ENCODE results near the gene LTK.

The LTK gene

DNA sequence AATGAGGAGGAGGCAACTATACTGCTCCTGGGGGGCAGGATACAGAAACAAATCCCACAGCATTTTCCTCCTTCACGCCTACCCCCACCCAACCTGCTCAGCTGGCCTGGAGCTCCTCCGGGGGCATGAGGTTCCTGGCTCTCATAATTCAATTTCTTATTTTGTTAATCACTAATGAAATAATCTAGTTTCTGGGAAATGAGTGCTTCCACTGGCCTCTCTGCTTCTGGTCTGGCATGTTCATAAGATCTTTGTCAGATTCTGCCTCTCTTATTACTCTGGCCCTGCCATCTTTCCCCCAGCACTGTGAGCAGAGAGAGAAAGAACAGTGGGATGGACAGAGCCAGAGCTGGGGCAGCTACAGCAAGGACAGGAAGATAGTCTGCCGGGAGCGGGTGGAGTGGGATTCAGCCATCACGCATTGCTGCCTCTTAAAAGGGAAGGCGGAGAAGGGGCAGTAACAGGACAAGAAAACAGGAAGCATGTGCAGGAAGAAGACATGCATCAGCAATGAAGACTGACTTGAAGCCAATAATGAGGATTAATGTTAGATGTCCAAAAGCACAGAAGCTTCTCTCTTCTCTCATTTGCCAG is 16.8 kb upstream of the LTK start:
- no peaks in the 10 kb centered on the region for H3K4me1 ChIP-seq (ENCODE audit: control insufficient read depth, insufficient read depth, low read length)
- no peaks in the 10 kb centered on the region for H3K27me3 ChIP-seq (ENCODE audit: control insufficient read depth in 1 of 2, insufficient read depth in 2 of 2, low read length in 2 of 2)
- no peak overlapping the region for H3K9ac ChIP-seq (ENCODE audit: low read length in 2 of 2)
- H3K27ac ChIP-seq (ENCODE audit: low read length), result no peak overlapping the region
- peaks cover 55 to 66% of the 10 kb centered on the region in 2 donors for H3K36me3 ChIP-seq (ENCODE audit: control insufficient read depth in 2 of 2, insufficient read depth in 2 of 2, low read length in 2 of 2)
- H3K9me3 ChIP-seq (ENCODE audit: control insufficient read depth in 2 of 2, low read length in 2 of 2), result no peaks in the 10 kb centered on the region
- H3K4me3 ChIP-seq (ENCODE audit: low read length in 2 of 2), result no peak overlapping the region

DNA sequence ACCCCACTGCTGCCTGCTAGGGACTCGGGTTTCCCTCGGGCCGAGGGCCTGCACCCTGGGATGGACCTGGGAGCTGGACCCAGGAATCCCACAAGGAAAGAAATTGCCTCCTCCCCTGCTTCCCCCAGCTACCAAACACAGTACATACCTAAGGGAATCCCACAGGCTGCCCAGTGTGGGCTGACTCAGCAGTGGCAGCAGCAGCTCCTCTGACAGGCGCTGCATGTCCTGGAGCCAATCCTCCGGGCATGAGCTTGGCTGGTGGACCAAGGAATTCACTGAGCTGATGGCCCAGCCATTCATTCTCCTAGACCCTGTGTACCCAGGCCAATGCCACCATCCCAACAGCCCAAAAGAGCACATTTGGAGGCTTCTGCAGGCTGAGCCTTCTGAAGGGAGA is 9.5 kb upstream of the LTK start:
- Histone ChIP-seq H3K27ac (ENCODE audit: low read length) (no peak overlapping the region), H3K27me3 (ENCODE audit: control insufficient read depth in 1 of 2, insufficient read depth in 2 of 2, low read length in 2 of 2) (no peaks in the 10 kb centered on the region), H3K9me3 (ENCODE audit: control insufficient read depth in 2 of 2, low read length in 2 of 2) (no peaks in the 10 kb centered on the region), H3K9ac (ENCODE audit: low read length in 2 of 2) (no peak overlapping the region), H3K36me3 (ENCODE audit: control insufficient read depth in 2 of 2, insufficient read depth in 2 of 2, low read length in 2 of 2) (peaks cover 15 to 35% of the 10 kb centered on the region in 2 donors), H3K4me3 (ENCODE audit: low read length in 2 of 2) (no peak overlapping the region), H3K4me1 (ENCODE audit: control insufficient read depth, insufficient read depth, low read length) (no peaks in the 10 kb centered on the region)

DNA sequence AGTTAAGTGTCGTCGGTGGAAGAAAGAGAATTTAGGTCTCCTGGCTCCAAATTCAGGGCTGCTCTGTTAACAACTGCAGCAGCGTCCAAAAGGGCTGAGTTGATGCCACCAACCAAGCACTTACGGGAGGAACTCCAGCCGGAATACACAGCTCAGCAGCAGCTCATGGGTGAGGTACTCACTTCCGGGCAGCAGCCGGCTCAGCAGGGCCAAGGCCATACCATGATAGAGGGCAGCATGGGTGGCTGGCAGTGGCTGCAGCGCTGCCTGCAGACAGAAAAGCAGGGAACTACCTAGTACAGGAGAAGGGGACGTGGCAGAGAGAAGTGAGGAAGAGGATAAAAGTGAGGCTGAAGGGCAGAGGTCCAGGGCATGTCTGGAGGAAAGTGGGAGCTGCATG is 8.0 kb upstream of the LTK start:
- no peak overlapping the region for H3K4me3 ChIP-seq (ENCODE audit: low read length in 2 of 2)
- no peaks in the 10 kb centered on the region for H3K4me1 ChIP-seq (ENCODE audit: control insufficient read depth, insufficient read depth, low read length)
- no peaks in the 10 kb centered on the region for H3K27me3 ChIP-seq (ENCODE audit: control insufficient read depth in 1 of 2, insufficient read depth in 2 of 2, low read length in 2 of 2)
- H3K36me3 ChIP-seq (ENCODE audit: control insufficient read depth in 2 of 2, insufficient read depth in 2 of 2, low read length in 2 of 2), result peaks cover 2 to 28% of the 10 kb centered on the region in 2 donors
- H3K27ac ChIP-seq (ENCODE audit: low read length), result no peak overlapping the region
- no peak overlapping the region for H3K9ac ChIP-seq (ENCODE audit: low read length in 2 of 2)
- H3K9me3 ChIP-seq (ENCODE audit: control insufficient read depth in 2 of 2, low read length in 2 of 2), result no peaks in the 10 kb centered on the region

DNA sequence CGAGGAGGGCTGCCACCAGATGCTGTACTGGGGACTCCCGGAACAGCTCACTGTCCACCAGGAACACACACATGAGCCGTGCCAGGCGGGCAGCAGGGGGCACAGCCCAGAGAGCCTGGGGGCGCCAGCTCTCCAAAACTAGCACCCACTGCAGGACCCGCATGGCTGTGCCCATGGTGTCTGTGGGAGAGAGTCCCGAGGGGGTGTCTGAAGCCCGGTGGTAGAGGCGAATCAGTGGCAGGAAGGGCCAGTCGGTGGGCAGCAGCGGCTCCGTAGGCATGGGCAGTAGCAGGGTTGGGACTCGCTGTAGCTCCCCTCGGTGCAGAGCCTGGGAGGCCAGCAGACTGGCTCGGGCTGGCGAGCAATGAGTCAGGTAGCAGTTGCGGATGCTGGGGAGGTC is 7.0 kb upstream of the LTK start:
- Histone ChIP-seq H3K9ac (ENCODE audit: low read length in 2 of 2) (no peak overlapping the region), H3K9me3 (ENCODE audit: control insufficient read depth in 2 of 2, low read length in 2 of 2) (no peaks in the 10 kb centered on the region), H3K36me3 (ENCODE audit: control insufficient read depth in 2 of 2, insufficient read depth in 2 of 2, low read length in 2 of 2) (peaks cover 0 to 22% of the 10 kb centered on the region in 2 donors), H3K4me3 (ENCODE audit: low read length in 2 of 2) (no peak overlapping the region), H3K27ac (ENCODE audit: low read length) (no peak overlapping the region), H3K4me1 (ENCODE audit: control insufficient read depth, insufficient read depth, low read length) (no peaks in the 10 kb centered on the region), H3K27me3 (ENCODE audit: control insufficient read depth in 1 of 2, insufficient read depth in 2 of 2, low read length in 2 of 2) (no peaks in the 10 kb centered on the region)

DNA sequence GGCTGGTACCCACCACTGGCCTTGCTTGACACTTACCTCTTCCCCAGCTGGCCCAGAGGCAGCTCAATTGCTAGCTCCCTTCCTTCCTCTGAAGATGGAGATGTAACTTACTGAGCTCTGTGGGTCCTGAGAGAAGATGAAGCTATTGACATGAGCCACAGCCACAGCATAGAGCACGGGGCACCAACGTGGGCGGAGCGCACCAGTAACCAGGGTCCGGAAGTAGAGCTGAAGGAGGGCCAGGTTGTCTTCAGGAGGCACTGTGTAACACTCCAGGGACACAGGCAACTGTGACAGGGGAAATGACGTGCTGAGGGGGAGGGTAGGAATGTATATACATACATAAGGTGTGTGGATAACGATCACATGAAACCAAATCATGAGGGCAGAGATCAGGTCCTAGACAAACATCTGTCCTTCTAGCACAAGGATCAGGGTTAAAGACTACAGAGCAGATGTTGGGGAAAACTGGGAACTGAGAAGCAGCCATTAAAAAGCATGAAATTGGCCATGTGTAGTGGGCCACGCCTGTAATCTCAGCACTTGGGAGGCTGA is 4.3 kb upstream of the LTK start:
- Histone ChIP-seq H3K4me1 (ENCODE audit: control insufficient read depth, insufficient read depth, low read length) (peaks cover 10% of the 10 kb centered on the region), H3K9ac (ENCODE audit: low read length in 2 of 2) (no peak overlapping the region), H3K9me3 (ENCODE audit: control insufficient read depth in 2 of 2, low read length in 2 of 2) (no peaks in the 10 kb centered on the region), H3K27me3 (ENCODE audit: control insufficient read depth in 1 of 2, insufficient read depth in 2 of 2, low read length in 2 of 2) (peaks cover 7 to 10% of the 10 kb centered on the region in 2 donors), H3K36me3 (ENCODE audit: control insufficient read depth in 2 of 2, insufficient read depth in 2 of 2, low read length in 2 of 2) (peaks cover 0 to 13% of the 10 kb centered on the region in 2 donors), H3K4me3 (ENCODE audit: low read length in 2 of 2) (no peak overlapping the region), H3K27ac (ENCODE audit: low read length) (no peak overlapping the region)

DNA sequence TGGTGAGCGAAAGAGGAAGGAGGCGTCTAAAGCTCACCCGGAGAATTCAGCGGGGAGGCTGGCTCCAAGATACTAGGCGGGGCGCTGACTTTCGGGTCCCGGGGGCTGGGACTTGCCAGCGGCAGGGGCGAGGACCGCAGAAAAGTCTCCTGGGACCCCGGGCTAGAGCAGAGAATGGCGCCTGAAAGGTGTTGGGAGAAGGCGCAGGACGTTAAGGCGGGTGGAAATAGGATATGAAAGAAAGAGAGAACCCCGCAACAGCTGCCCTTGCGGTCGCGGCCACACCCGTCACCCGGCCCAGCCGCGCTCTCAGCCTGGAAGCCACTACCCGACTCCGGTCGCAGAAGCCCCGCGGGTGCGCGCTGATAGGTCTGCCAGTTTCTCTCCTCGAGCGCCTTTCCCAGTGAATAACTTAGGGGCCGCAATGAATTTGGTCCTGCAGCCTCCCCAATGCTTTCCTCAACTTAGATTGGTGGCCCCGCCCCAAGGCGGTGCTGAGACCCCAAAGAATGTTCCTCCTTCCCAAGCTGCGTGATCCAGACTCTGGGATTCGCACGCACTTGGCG is 604 bp downstream of the LTK start:
- Histone ChIP-seq H3K4me3 (ENCODE audit: low read length in 2 of 2) (peak overlapping the region; percentile 46 to 73), H3K27me3 (ENCODE audit: control insufficient read depth in 1 of 2, insufficient read depth in 2 of 2, low read length in 2 of 2) (peaks cover 22 to 37% of the 10 kb centered on the region in 2 donors), H3K9me3 (ENCODE audit: control insufficient read depth in 2 of 2, low read length in 2 of 2) (no peaks in the 10 kb centered on the region), H3K9ac (ENCODE audit: low read length in 2 of 2) (no peak overlapping the region), H3K4me1 (ENCODE audit: control insufficient read depth, insufficient read depth, low read length) (peaks cover 22% of the 10 kb centered on the region), H3K27ac (ENCODE audit: low read length) (no peak overlapping the region), H3K36me3 (ENCODE audit: control insufficient read depth in 2 of 2, insufficient read depth in 2 of 2, low read length in 2 of 2) (peaks cover 0 to 8% of the 10 kb centered on the region in 2 donors)

DNA sequence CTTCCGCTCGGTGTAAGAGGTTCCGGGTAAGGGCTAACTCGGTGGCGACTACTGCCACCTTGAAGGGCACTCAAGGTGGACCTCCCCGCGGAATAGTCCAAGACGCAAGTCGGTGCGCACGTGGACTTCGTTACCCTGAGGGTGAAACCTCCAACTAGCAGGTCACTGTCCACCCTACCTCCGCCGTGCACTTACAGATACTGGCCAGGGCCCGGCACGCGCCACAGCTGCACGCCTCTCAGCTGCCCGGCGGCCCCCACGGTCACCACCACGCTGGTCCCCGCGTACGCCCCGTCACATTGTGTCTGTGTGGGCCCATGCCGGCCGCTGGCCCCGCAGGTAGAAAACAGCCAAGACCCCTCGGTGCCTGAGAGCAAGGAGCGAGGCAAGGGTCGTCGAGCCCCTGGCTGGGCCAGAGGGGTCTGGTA is 1.1 kb downstream of the LTK start:
- Histone ChIP-seq H3K36me3 (ENCODE audit: control insufficient read depth in 2 of 2, insufficient read depth in 2 of 2, low read length in 2 of 2) (peaks cover 0 to 5% of the 10 kb centered on the region in 2 donors), H3K9me3 (ENCODE audit: control insufficient read depth in 2 of 2, low read length in 2 of 2) (no peaks in the 10 kb centered on the region), H3K4me3 (ENCODE audit: low read length in 2 of 2) (peak overlapping the region; percentile 46 to 73), H3K9ac (ENCODE audit: low read length in 2 of 2) (no peak overlapping the region), H3K4me1 (ENCODE audit: control insufficient read depth, insufficient read depth, low read length) (peaks cover 22% of the 10 kb centered on the region), H3K27me3 (ENCODE audit: control insufficient read depth in 1 of 2, insufficient read depth in 2 of 2, low read length in 2 of 2) (peaks cover 22 to 37% of the 10 kb centered on the region in 2 donors), H3K27ac (ENCODE audit: low read length) (no peak overlapping the region)

DNA sequence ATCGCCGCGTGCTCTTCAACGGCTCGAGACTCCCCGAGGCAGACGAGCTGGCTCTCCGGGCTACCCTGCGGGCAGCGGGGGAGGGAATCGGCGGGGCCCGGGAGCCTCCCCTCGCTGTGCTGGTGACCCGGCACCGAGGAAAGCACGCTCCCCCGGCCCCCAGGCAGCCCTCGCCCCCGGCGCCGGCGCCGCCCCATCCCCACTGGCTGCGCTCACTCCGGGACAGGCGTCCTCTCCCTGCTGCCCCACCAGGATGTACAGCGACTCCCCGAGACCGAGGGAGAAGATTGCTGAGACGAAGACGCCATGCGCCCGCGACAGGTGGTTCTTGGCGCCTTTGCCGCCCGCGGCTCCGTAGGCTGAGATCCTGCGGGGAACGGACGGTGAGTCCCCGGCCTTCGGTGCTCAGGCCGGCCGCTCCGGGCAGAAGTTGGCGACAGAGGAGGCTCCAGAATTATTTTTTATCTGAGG is 1.7 kb downstream of the LTK start:
- H3K27me3 ChIP-seq (ENCODE audit: control insufficient read depth in 1 of 2, insufficient read depth in 2 of 2, low read length in 2 of 2), result peaks cover 22 to 37% of the 10 kb centered on the region in 2 donors
- no peaks in the 10 kb centered on the region for H3K36me3 ChIP-seq (ENCODE audit: control insufficient read depth in 2 of 2, insufficient read depth in 2 of 2, low read length in 2 of 2)
- H3K4me1 ChIP-seq (ENCODE audit: control insufficient read depth, insufficient read depth, low read length), result peaks cover 22% of the 10 kb centered on the region
- no peak overlapping the region for H3K27ac ChIP-seq (ENCODE audit: low read length)
- H3K9me3 ChIP-seq (ENCODE audit: control insufficient read depth in 2 of 2, low read length in 2 of 2), result no peaks in the 10 kb centered on the region
- no peak overlapping the region for H3K9ac ChIP-seq (ENCODE audit: low read length in 2 of 2)
- H3K4me3 ChIP-seq (ENCODE audit: low read length in 2 of 2), result peak overlapping the region; percentile 46 to 73

DNA sequence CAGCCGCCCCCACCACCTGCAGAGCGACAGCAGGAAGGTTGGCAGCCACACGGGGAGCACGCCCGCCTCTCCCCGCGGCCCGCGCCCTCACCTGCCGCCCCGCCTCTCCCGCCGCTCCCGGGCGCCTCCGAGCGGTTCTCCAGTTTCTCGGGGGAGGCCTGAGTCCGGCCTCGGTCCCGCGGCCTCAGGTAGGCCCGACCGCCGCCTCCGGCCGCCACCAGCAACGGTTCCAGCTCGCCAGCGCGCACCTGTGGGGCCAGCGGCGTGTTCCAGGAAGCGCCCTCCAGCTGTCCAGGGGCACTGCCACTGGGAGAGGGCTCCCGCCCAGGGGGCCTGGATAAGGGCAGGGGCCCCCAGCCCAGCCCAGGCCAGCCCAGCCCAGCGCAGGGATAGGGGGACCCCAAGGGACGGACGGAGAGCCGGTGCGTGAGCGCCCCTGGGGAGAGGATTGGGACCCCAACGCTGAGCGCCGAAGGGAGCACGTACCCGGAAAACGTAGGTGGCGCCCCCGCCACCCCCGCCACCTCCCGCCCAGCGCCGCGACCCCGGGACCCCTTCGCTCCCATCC is 2.2 kb downstream of the LTK start:
- Histone ChIP-seq H3K27ac (ENCODE audit: low read length) (no peak overlapping the region), H3K4me1 (ENCODE audit: control insufficient read depth, insufficient read depth, low read length) (peaks cover 22% of the 10 kb centered on the region), H3K36me3 (ENCODE audit: control insufficient read depth in 2 of 2, insufficient read depth in 2 of 2, low read length in 2 of 2) (no peaks in the 10 kb centered on the region), H3K27me3 (ENCODE audit: control insufficient read depth in 1 of 2, insufficient read depth in 2 of 2, low read length in 2 of 2) (peaks cover 22 to 37% of the 10 kb centered on the region in 2 donors), H3K9ac (ENCODE audit: low read length in 2 of 2) (no peak overlapping the region), H3K4me3 (ENCODE audit: low read length in 2 of 2) (no peak overlapping the region), H3K9me3 (ENCODE audit: control insufficient read depth in 2 of 2, low read length in 2 of 2) (no peaks in the 10 kb centered on the region)

DNA sequence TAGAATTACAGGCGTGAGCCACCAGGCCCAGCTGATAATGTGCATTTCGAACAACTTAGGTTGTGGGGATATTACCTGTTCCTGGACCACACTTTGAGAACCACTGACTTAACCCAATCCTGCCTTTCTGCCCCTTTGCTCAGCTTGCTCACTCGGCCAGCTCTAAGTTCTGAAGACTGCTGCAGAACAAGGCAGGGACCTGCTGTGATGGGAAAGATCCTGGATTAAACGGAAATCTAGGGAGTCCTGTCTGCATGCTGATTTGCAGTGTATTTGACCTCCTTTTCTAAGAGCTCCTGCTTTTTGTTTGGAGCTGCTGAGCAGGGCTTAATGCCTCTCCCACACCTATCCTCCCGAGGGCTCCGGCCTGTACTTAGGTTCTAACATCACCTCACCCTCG is 2.9 kb downstream of the LTK start:
- Histone ChIP-seq H3K36me3 (ENCODE audit: control insufficient read depth in 2 of 2, insufficient read depth in 2 of 2, low read length in 2 of 2) (no peaks in the 10 kb centered on the region), H3K27ac (ENCODE audit: low read length) (no peak overlapping the region), H3K9me3 (ENCODE audit: control insufficient read depth in 2 of 2, low read length in 2 of 2) (no peaks in the 10 kb centered on the region), H3K9ac (ENCODE audit: low read length in 2 of 2) (no peak overlapping the region), H3K4me1 (ENCODE audit: control insufficient read depth, insufficient read depth, low read length) (peaks cover 22% of the 10 kb centered on the region), H3K4me3 (ENCODE audit: low read length in 2 of 2) (no peak overlapping the region), H3K27me3 (ENCODE audit: control insufficient read depth in 1 of 2, insufficient read depth in 2 of 2, low read length in 2 of 2) (peaks cover 22 to 37% of the 10 kb centered on the region in 2 donors)
